Measurements from ENCODE around the gene ANAPC5. TPM values are rescaled to one million over a fixed set of nuclear protein-coding genes. Genes with fewer than 3 reads are reported as not detected.
A peak's percentile ranks its signal among the peaks of the same experiment; 100 is the strongest.

ANAPC5 gene
- total and polyA plus RNA-seq, 7 experiments from 2014 or later: 88.1 to 172 (median 141) TPM

GRCh38 chr12:121373755-121374154 lies 21.5 kb upstream of the ANAPC5 start:
- Mint-ChIP-seq H3K9me3 (peaks cover 0 to 4% (median 0%) of the 10 kb centered on the region in 11 donors), H3K27me3 (peaks cover 0 to 17% (median 0%) of the 10 kb centered on the region in 5 donors), H3K4me1 (peaks cover 0 to 4% (median 0%) of the 10 kb centered on the region in 7 donors), H3K27ac (no peak overlapping the region), H3K36me3 (no peaks in the 10 kb centered on the region), H3K4me3 (no peak overlapping the region)
- CTCF ChIA-PET: no interaction called here
- no peak for DNase-seq
- Histone ChIP-seq H3K27me3 (ENCODE audit: control insufficient read depth in 2 of 2, insufficient read depth in 2 of 2, low read length in 2 of 2) (peaks cover 0 to under 1% of the 10 kb centered on the region in 2 donors), H3K36me3 (ENCODE audit: control insufficient read depth in 2 of 3, insufficient read depth in 3 of 3, low read length in 3 of 3) (no peaks in the 10 kb centered on the region), H3K4me3 (ENCODE audit: low read length) (no peak overlapping the region), H3K9me3 (ENCODE audit: control insufficient read depth in 2 of 3, low read length in 3 of 3) (no peaks in the 10 kb centered on the region), H3K27ac (ENCODE audit: low read depth, low read length) (no peak overlapping the region), H3K4me1 (ENCODE audit: control insufficient read depth in 2 of 2, insufficient read depth in 2 of 2, low read length in 2 of 2) (no peaks in the 10 kb centered on the region)
- POLR2A ChIA-PET: interaction anchor here (0.6 kb wide), 1 partner anchor 1100 kb away, joined by 4 read pairs; no protein-coding TSS in a partner anchor
- no peak for ATAC-seq
- intact Hi-C loops (cut with micrococcal nuclease): no loop called here

DNA sequence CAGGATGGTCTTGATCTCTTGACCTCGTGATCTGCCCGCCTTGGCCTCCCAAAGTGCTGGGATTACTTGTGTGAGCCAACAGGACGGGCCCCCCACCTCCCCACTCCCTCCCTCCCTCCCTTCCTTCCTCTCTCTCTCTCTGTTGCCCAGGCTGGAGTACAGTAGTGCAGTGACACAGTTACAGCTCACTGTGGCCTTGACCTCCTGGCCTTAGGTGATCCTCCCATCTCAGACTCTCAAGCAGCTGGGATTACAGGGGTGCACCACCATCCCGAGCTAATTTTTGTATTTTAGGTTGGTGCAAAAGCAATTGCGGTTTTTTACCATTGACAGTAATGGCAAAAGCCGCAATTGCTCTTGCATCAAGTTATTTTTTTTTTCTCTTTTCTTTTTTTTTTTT lies 19.2 kb upstream of the ANAPC5 start:
- Histone ChIP-seq H3K4me3 (ENCODE audit: low read length) (no peak overlapping the region), H3K36me3 (ENCODE audit: control insufficient read depth in 2 of 3, insufficient read depth in 3 of 3, low read length in 3 of 3) (no peaks in the 10 kb centered on the region), H3K4me1 (ENCODE audit: control insufficient read depth in 2 of 2, insufficient read depth in 2 of 2, low read length in 2 of 2) (no peaks in the 10 kb centered on the region), H3K27ac (ENCODE audit: low read depth, low read length) (no peak overlapping the region), H3K9me3 (ENCODE audit: control insufficient read depth in 2 of 3, low read length in 3 of 3) (no peaks in the 10 kb centered on the region), H3K27me3 (ENCODE audit: control insufficient read depth in 2 of 2, insufficient read depth in 2 of 2, low read length in 2 of 2) (peaks cover 0 to 2% of the 10 kb centered on the region in 2 donors)
- H3K36me3 Mint-ChIP-seq: no peaks in the 10 kb centered on the region
- ATAC-seq (no peak), DNase-seq (no peak)
- H3K9me3 Mint-ChIP-seq: peaks cover 0 to 4% (median 0%) of the 10 kb centered on the region in 11 donors
- intact Hi-C loops (cut with micrococcal nuclease): no loop called here
- H3K4me3 Mint-ChIP-seq: no peak overlapping the region
- peaks cover 0 to 4% (median 0%) of the 10 kb centered on the region in 7 donors for H3K4me1 Mint-ChIP-seq
- no peak overlapping the region for H3K27ac Mint-ChIP-seq
- CTCF ChIA-PET: no interaction called here
- peaks cover 0 to 15% (median 0%) of the 10 kb centered on the region in 5 donors for H3K27me3 Mint-ChIP-seq
- POLR2A ChIA-PET: no interaction called here

GRCh38 chr12:121366063-121366459 lies 13.8 kb upstream of the ANAPC5 start:
- intact Hi-C loops (cut with micrococcal nuclease): no loop called here
- DNase-seq (no peak), ATAC-seq (no peak)
- Mint-ChIP-seq H3K9me3 (no peaks in the 10 kb centered on the region), H3K36me3 (no peaks in the 10 kb centered on the region), H3K4me3 (no peak overlapping the region), H3K27me3 (peaks cover 4 to 38% (median 12%) of the 10 kb centered on the region in 5 donors), H3K4me1 (peaks cover 0 to 6% (median 0%) of the 10 kb centered on the region in 7 donors), H3K27ac (no peak overlapping the region)
- CTCF ChIA-PET: no interaction called here
- no peaks in the 10 kb centered on the region for H3K36me3 ChIP-seq (ENCODE audit: control insufficient read depth in 2 of 3, insufficient read depth in 3 of 3, low read length in 3 of 3)
- H3K9me3 ChIP-seq (ENCODE audit: control insufficient read depth in 2 of 3, low read length in 3 of 3): no peaks in the 10 kb centered on the region
- H3K4me3 ChIP-seq (ENCODE audit: low read length): no peak overlapping the region
- H3K27ac ChIP-seq (ENCODE audit: low read depth, low read length): no peak overlapping the region
- H3K27me3 ChIP-seq (ENCODE audit: control insufficient read depth in 2 of 2, insufficient read depth in 2 of 2, low read length in 2 of 2): peaks cover 0 to 3% of the 10 kb centered on the region in 2 donors
- H3K4me1 ChIP-seq (ENCODE audit: control insufficient read depth in 2 of 2, insufficient read depth in 2 of 2, low read length in 2 of 2): no peaks in the 10 kb centered on the region
- POLR2A ChIA-PET: no interaction called here

- intact Hi-C loops (cut with micrococcal nuclease): no loop called here
- no peaks in the 10 kb centered on the region for H3K36me3 Mint-ChIP-seq
- no peaks in the 10 kb centered on the region for H3K36me3 ChIP-seq (ENCODE audit: control insufficient read depth in 2 of 3, insufficient read depth in 3 of 3, low read length in 3 of 3)
- H3K27ac Mint-ChIP-seq: no peak overlapping the region
- H3K27me3 Mint-ChIP-seq: peaks cover 4 to 38% (median 12%) of the 10 kb centered on the region in 5 donors
- no peak overlapping the region for H3K27ac ChIP-seq (ENCODE audit: low read depth, low read length)
- H3K27me3 ChIP-seq (ENCODE audit: control insufficient read depth in 2 of 2, insufficient read depth in 2 of 2, low read length in 2 of 2): peaks cover 0 to 3% of the 10 kb centered on the region in 2 donors
- H3K4me1 ChIP-seq (ENCODE audit: control insufficient read depth in 2 of 2, insufficient read depth in 2 of 2, low read length in 2 of 2): no peaks in the 10 kb centered on the region
- no peak for DNase-seq
- no peak overlapping the region for H3K4me3 ChIP-seq (ENCODE audit: low read length)
- H3K4me1 Mint-ChIP-seq: peaks cover 0 to 6% (median 0%) of the 10 kb centered on the region in 7 donors
- H3K4me3 Mint-ChIP-seq: no peak overlapping the region
- POLR2A ChIA-PET: interaction anchor here (0.5 kb wide), 1 partner anchor 9 kb away, joined by 3 read pairs; no protein-coding TSS in a partner anchor
- H3K9me3 ChIP-seq (ENCODE audit: control insufficient read depth in 2 of 3, low read length in 3 of 3): no peaks in the 10 kb centered on the region
- ATAC-seq: no peak
- no peaks in the 10 kb centered on the region for H3K9me3 Mint-ChIP-seq
- CTCF ChIA-PET: no interaction called here
These were observed 13.3 kb upstream of the ANAPC5 start for GRCh38 chr12:121365416-121366062.

GRCh38 chr12:121364683-121365121 lies 12.5 kb upstream of the ANAPC5 start:
- H3K36me3 Mint-ChIP-seq: no peaks in the 10 kb centered on the region
- Histone ChIP-seq H3K27me3 (ENCODE audit: control insufficient read depth in 2 of 2, insufficient read depth in 2 of 2, low read length in 2 of 2) (peaks cover 0 to 3% of the 10 kb centered on the region in 2 donors), H3K36me3 (ENCODE audit: control insufficient read depth in 2 of 3, insufficient read depth in 3 of 3, low read length in 3 of 3) (no peaks in the 10 kb centered on the region), H3K27ac (ENCODE audit: low read depth, low read length) (no peak overlapping the region), H3K9me3 (ENCODE audit: control insufficient read depth in 2 of 3, low read length in 3 of 3) (no peaks in the 10 kb centered on the region), H3K4me1 (ENCODE audit: control insufficient read depth in 2 of 2, insufficient read depth in 2 of 2, low read length in 2 of 2) (no peaks in the 10 kb centered on the region), H3K4me3 (ENCODE audit: low read length) (no peak overlapping the region)
- H3K27ac Mint-ChIP-seq: no peak overlapping the region
- intact Hi-C loops (cut with micrococcal nuclease): no loop called here
- ATAC-seq: no peak
- ChIA-PET CTCF (no interaction called here), POLR2A (no interaction called here)
- no peak for DNase-seq
- H3K4me3 Mint-ChIP-seq: no peak overlapping the region
- peaks cover 4 to 35% (median 12%) of the 10 kb centered on the region in 5 donors for H3K27me3 Mint-ChIP-seq
- H3K9me3 Mint-ChIP-seq: no peaks in the 10 kb centered on the region
- peaks cover 0 to 6% (median 0%) of the 10 kb centered on the region in 7 donors for H3K4me1 Mint-ChIP-seq

- CTCF ChIA-PET: no interaction called here
- POLR2A ChIA-PET: no interaction called here
- peaks cover 2 to 8% (median 4%) of the 10 kb centered on the region in 7 donors for H3K4me1 Mint-ChIP-seq
- no peak overlapping the region for H3K27ac ChIP-seq (ENCODE audit: low read depth, low read length)
- no peaks in the 10 kb centered on the region for H3K9me3 Mint-ChIP-seq
- intact Hi-C loops (cut with micrococcal nuclease): no loop called here
- no peak overlapping the region for H3K4me3 Mint-ChIP-seq
- ATAC-seq (no peak), DNase-seq (no peak)
- no peaks in the 10 kb centered on the region for H3K4me1 ChIP-seq (ENCODE audit: control insufficient read depth in 2 of 2, insufficient read depth in 2 of 2, low read length in 2 of 2)
- H3K27me3 ChIP-seq (ENCODE audit: control insufficient read depth in 2 of 2, insufficient read depth in 2 of 2, low read length in 2 of 2): no peaks in the 10 kb centered on the region
- no peak overlapping the region for H3K27ac Mint-ChIP-seq
- no peaks in the 10 kb centered on the region for H3K9me3 ChIP-seq (ENCODE audit: control insufficient read depth in 2 of 3, low read length in 3 of 3)
- peaks cover 0 to 7% (median 0%) of the 10 kb centered on the region in 5 donors for H3K27me3 Mint-ChIP-seq
- no peak overlapping the region for H3K4me3 ChIP-seq (ENCODE audit: low read length)
- no peaks in the 10 kb centered on the region for H3K36me3 Mint-ChIP-seq
- no peaks in the 10 kb centered on the region for H3K36me3 ChIP-seq (ENCODE audit: control insufficient read depth in 2 of 3, insufficient read depth in 3 of 3, low read length in 3 of 3)
These were observed 5.9 kb upstream of the ANAPC5 start for GRCh38 chr12:121358073-121358472.

- Mint-ChIP-seq H3K36me3 (no peaks in the 10 kb centered on the region), H3K4me3 (no peak overlapping the region), H3K27ac (peak overlapping the region in 1 of 9 donors; percentile 15), H3K9me3 (peaks cover 0 to 1% (median 0%) of the 10 kb centered on the region in 11 donors), H3K27me3 (peaks cover 0 to 5% (median 0%) of the 10 kb centered on the region in 5 donors), H3K4me1 (peaks cover 7 to 14% (median 9%) of the 10 kb centered on the region in 7 donors)
- ChIA-PET CTCF (no interaction called here), POLR2A (no interaction called here)
- Histone ChIP-seq H3K36me3 (ENCODE audit: control insufficient read depth in 2 of 3, insufficient read depth in 3 of 3, low read length in 3 of 3) (no peaks in the 10 kb centered on the region), H3K27ac (ENCODE audit: low read depth, low read length) (no peak overlapping the region), H3K4me3 (ENCODE audit: low read length) (no peak overlapping the region), H3K4me1 (ENCODE audit: control insufficient read depth in 2 of 2, insufficient read depth in 2 of 2, low read length in 2 of 2) (no peaks in the 10 kb centered on the region), H3K9me3 (ENCODE audit: control insufficient read depth in 2 of 3, low read length in 3 of 3) (no peaks in the 10 kb centered on the region), H3K27me3 (ENCODE audit: control insufficient read depth in 2 of 2, insufficient read depth in 2 of 2, low read length in 2 of 2) (no peaks in the 10 kb centered on the region)
- no peak for ATAC-seq
- intact Hi-C loops (cut with micrococcal nuclease): no loop called here
- DNase-seq: no peak
These were observed 5.1 kb upstream of the ANAPC5 start for GRCh38 chr12:121357331-121357730.

Measured in naive thymus-derived CD4-positive, alpha-beta T cell (primary cell).